Dermis microvascular lymphatic vessel endothelial cell (primary cell): ENCODE measurements around the gene C16orf89. TPM values are rescaled to one million over a fixed set of nuclear protein-coding genes. Genes with fewer than 3 reads are reported as not detected.
A peak's percentile ranks its signal among the peaks of the same experiment; 100 is the strongest.
"Not testable (repeated sequence)": the region's sequence is repeated elsewhere in the genome, so short reads cannot be mapped to it uniquely, and the experiment has no call there.

Experiments
- DNase-seq, 2 donors: peaks; one replicate each; pipeline versions ENCODE4 v3.0.0 to v3.0.0-alpha.2; 2010; ENCODE audit warnings: low read depth in 2 of 2
- total RNA-seq: library from RNA; depleted of rRNA; stranded (reverse); fragments of >200 nt; gene quantifications from 2 replicates; pipeline ENCODE4 v1.2.1, GENCODE V29; 2014

Gene C16orf89, protein sequence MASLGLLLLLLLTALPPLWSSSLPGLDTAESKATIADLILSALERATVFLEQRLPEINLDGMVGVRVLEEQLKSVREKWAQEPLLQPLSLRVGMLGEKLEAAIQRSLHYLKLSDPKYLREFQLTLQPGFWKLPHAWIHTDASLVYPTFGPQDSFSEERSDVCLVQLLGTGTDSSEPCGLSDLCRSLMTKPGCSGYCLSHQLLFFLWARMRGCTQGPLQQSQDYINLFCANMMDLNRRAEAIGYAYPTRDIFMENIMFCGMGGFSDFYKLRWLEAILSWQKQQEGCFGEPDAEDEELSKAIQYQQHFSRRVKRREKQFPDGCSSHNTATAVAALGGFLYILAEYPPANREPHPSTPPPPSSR
- total RNA-seq: not detected in 2 replicates

- DNase-seq: no peak
These were observed at the start of gene C16orf89 for GRCh38 chr16:5065813-5066212. Gene C16orf89, minus strand, starts transcription at chr16:5065956. Its CDS starts 48 bp downstream, at chr16:5065908.

DNA sequence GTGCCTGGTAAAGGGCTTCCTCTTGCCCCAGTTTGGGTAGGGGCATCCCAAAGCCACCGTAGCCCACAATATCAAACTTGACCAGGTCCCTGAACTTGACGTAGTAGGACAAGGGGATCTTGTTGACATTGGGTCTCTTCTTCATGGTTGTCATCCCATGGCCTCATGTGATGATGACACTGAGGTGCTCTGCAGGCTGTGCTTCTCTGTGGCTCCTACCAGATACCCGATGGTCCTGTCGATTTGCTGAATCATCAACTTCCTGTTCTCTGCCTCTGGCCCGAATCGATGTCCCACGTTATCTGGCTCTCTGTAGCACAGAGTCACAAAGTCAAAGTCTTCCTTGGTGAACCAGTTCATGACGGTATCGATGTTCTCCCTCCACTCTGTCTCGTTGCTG lies 45.2 kb upstream of the C16orf89 start:
- DNase-seq: not testable (repeated sequence)

- no peak for DNase-seq
These were observed 42.9 kb upstream of the C16orf89 start for GRCh38 chr16:5108505-5109158.

DNA sequence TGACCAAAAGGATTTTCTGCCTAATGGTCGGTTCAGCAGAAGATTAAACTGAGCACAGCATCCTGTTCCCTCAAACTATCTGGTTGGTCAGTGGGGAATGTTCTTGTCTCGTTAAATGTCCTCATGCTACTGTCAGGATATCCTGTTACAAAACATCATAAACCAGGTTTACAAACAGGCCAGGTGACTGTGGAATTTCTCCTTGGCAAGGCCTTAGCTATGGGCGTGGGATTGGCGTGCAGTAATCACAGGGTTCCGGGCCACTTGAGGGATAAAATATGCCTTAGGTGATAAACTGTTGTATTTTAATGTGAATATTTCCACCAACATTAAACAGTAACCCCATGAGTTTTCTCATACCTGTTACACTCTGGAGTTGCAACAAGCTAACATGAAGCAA lies 39.3 kb upstream of the C16orf89 start:
- not testable (repeated sequence) for DNase-seq

DNA sequence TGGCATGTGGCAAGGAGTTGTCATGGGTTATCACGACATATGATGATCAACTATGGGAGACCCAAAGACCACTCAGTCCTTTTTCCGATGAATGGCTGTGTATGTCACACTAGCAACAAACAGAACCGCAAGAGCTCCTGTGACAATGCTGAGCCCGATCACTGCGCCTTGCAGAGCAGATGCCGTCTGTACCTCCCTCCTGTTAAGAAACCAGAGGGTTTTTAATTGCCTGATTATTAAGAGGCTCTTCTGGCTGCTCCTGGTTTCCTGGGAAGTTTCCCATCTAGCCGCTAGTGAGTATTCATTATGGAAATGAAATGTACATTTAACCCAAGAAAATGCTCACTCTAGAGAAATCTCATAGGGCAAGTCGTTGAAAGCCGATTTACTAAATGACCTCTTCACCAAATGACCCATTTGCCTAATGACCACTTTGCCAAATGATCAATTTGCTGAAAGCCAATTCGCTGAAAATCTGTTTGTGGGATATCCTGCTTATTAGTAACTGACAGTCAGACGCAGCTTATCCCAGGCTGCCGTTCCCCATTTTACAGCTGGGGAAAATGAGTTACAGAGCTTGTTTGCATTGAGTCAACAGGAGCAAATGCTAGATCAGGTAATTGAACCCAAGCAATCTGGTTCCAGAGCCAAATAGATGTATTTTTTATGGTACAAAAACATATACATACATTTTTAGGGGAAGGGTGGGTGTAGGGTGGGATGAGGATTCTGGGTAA lies 37.7 kb upstream of the C16orf89 start:
- not testable (repeated sequence) for DNase-seq

DNA sequence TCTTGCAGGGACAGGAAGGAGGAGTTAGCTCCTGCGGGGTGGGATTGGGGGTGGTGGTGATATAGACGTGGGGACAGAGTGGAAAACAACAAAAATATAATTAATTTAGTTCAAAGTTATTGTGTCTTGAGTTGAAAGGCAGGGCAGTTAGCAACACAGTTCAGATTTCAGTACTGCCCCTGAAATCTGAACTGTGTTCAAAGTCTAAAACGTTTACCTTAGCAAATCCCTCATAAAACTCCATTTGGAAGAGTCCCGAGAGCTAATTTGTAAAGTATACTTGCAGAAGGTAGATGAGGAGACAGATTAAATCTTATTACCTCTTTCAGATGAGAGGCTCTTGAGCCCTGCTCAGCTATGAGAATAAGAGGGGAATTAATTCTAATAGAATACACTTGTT lies 33.4 kb upstream of the C16orf89 start:
- not testable (repeated sequence) for DNase-seq

DNA sequence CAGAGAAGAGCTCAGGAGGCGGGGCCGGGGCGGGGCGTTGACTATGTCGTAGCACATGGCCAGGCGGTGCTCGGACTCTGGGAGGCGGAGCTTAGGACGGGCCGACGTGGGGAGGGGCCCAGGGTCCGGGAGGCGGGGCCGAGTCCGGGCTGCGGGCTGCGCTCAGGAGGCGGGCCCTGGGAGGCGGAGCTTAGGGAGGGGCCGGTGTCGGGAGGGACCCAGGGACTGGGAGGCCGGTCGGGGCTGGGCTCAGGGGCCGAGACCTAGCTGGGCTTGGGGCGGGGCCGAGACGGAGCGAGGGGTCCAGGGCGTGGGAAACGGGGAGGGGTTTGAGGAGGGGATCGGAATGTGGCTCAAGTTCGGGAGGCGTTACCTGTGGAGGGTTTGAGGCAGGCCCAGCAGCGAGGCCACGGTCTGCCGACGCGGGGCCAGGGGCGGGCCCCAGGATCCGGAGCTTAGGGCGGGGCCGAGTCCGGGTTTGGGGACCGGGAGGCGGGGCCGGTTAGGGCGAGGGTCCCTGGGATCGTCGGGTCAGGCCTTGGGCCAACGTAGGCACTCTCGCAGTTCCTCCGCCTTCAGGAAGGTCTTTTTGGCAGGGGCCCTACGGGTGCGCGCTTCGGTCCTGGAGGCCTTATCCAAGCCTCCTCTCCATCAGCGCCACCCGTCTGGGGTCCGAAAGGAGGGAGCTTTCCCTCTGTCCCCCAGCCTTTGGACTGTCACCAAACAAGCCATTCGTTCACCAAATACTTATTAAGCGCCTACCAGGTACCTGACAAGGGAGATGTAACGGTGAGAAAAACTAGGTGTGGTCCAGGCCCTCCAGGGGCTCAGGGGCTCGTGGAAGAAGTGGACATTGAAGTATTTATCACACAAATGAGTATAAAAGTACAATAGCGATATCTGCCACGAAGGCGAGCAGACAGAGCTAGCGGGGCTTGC lies 32.7 kb upstream of the C16orf89 start:
- DNase-seq: peak in 1 of 2 donors; percentile 46

DNA sequence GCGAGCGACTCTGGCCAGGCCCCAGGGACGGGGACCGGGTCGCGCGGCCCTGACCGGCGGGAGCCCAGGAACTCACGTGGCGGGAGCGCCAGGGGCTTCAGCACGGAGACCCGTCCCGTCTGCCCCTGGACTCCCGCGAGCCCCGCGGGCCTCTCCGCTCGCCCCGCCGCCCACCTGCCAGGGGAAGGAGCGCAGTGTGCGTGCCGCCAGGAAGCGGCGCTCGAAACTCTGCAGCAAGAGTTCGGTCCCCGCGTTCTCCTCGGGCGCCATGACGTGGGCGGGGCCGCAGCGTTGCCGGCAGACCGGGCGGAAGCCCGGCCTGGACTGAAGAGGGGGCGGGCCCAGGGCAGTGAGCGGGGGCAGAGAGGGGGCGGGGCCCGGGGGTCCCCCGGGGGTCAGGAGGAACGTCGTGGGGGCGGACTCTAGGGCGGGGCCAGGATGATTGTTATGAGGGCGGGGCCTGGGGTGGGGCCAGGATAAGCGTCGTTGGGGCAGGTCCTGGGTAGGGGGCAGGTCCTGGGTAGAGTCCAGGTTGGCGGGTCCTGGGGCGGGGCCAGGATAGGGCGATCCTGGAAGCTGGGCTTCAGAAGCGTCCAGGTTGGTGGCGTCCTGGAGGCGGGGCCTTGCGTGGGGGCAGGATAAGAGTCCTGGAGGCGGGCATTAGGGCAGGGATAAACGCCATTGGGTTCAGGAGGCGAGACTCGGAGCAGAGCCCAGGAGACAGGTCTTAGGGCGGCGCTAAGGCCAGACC lies 31.9 kb upstream of the C16orf89 start, which contains the start of gene EEF2KMT:
EEF2KMT (minus strand) TSS at position 326 of the 751 bp plus-strand sequence; CDS start at position 270, 56 bp downstream.
- DNase-seq: peak; percentile 96 to 100

- peak in 1 of 2 donors; percentile 18 for DNase-seq
These were observed 31.3 kb upstream of the C16orf89 start for GRCh38 chr16:5097061-5097469.

GRCh38 chr16:5096437-5097060 lies 30.8 kb upstream of the C16orf89 start:
- DNase-seq: not testable (repeated sequence)

- not testable (repeated sequence) for DNase-seq
These were observed 29.5 kb upstream of the C16orf89 start for GRCh38 chr16:5095145-5095830.

DNA sequence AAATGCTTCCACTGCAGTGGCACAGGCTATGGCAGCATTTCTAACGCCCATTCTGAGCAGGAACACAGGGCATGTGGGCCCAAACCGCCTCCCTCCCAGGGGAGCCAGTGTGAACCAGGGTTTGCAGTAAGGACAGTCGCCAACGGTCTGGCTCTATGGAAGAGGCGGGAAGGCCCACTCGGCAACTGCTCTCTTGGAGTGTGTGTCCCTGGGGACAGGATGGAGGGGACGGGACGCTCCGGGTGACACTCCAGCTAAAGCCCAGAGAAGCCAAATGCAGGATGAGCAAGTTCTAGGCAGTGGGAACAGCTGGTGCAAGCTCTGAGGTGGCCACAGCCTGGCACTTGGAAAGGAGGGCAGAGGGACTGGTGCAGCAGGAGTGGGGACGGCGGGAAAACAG lies 28.0 kb upstream of the C16orf89 start:
- DNase-seq: not testable (repeated sequence)

- DNase-seq: not testable (repeated sequence)
These were observed 27.3 kb upstream of the C16orf89 start for GRCh38 chr16:5093081-5093480.

DNA sequence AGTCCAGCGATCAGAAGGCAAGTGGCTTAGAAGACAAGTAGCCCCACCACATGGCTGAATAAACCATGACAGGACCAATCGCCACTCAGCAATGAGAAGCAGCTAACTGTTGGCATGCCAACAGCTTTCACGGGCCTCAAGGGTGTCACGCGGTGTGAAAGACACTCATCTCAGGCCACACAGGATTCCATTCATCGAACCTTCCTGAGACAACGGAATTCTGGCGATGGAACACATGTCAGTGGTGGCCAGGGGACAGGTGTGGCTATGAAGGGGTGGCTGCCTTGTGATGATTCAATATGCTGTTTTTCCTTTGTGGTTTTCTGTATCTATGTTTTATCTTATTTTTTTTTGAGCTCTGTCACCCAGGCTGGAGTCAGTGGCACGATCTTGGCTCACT lies 24.8 kb upstream of the C16orf89 start:
- DNase-seq: not testable (repeated sequence)

DNA sequence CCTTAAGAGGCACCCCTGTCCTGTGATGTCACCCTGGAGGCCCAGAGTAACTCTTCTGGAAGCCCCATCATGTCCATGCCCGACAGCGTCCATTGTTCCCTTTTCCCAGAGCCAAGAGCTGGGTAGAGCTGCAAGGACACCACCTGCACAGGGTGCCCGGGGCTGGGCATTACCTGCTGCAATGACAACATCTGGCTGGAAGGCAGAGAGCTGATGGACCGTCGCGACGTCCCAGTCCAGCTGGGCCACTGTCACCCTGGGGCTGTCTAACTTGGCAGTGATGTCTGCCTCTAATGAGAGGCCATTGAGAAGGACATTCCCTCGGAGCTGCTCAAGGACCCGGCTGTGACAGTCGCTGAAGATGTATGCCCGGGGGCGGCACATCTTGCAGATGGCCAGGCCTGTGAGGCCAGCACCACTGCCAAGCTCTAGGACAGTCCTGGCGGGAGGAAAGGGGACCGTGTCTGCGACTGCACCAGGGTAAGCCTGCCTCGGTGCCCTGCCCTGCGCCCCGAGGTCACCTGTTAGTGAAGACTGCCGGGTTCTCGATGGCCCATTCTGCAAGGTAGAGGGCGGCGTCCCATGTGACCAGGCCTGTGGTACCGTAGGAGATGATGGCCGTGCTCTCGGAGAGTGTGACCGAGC lies 24.3 kb upstream of the C16orf89 start:
- DNase-seq: not testable (repeated sequence)

DNA sequence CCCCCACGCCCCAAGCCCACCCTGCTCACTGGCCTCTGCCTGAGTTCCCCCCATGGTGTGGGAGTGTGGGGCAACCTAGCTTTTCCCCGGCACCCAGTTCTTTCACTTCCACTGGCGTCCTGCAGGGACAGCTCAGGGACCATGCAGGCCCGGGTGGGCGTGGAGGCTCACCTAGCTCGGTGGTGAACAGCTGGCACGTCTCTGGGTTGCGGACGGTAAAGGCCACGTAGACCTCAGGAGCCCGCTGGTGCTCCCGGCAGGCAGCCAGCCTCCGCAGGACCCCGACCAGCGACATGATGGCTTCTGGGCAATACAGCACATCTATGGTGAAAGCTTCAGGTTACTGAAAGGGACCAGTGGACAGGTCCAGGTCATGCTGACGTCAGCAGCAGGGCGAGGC lies 23.2 kb upstream of the C16orf89 start:
- not testable (repeated sequence) for DNase-seq

DNA sequence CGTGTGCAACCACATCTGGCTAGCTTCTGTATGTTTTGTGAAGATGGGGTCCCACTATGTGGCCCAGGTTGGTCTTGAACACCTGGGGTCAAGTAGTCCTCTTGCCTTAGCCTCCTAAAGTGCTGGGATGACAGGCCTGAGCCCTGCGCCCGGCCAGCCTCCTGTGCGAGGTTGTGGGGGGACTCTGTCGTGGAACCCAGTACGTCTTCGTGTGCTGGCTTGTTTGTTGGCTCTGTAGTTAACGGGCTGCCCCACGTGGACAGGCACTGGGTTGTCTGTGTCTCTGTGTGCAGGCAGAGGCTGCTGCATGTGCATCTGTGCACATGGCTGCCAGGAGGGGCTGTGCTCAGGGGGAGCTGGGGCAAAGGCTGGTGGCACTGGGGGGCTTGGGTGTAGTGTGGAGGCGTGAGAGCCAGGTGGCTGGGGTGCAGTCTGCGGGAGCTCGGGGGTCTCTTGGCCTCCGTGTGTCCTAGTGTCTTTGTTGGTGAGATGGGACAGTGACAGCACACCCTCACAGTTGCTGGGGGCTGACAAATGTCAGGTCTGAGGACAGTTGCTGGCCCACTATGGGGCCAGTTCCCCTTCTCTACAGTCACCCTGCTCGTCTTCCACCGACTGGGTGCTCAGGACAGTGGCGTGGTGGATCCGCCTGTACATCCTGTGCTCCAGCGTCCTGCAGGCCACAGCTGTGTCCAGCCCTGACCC lies 22.5 kb upstream of the C16orf89 start:
- not testable (repeated sequence) for DNase-seq

DNA sequence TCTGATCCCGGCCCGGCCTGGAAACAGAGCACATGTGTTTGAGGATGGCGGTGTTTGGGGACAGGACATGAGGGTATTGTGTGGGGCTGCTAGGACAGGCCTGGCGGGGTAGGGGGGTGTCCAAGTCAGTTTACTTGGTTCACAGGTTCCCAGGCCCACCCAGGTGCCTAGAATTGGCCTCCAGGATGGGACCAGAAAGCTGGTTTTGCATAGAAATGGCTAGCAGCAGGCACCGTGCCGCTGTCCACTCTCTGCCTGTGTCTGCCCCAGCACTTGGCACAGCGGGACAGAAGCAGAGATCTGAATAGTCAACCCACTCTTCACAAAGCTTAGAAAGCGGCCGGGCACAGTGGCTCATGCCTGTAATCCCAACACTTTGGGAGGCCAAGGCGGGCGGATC lies 20.0 kb upstream of the C16orf89 start:
- not testable (repeated sequence) for DNase-seq
